ENCODE data around the gene CASZ1. TPM values are rescaled to one million over a fixed set of nuclear protein-coding genes. Genes with fewer than 3 reads are reported as not detected.

CASZ1 gene
- total RNA-seq, 1 donor = 0.09 TPM

- no peak for TF ChIP-seq CTCF (IDR thresholded peaks at IDR 0.05; ENCODE audit: insufficient read depth, low read length)
- no peak for DNase-seq (ENCODE audit: low read depth)
- H3K4me3 ChIP-seq (ENCODE audit: low read depth, low read length) = no peak overlapping the region
Observed at GRCh38 chr1:10709646-10710045, 86.8 kb downstream of the CASZ1 start.

GRCh38 chr1:10709165-10709564, 87.3 kb downstream of the CASZ1 start:
- no peak overlapping the region for H3K4me3 ChIP-seq (ENCODE audit: low read depth, low read length)
- DNase-seq (ENCODE audit: low read depth) = no peak
- no peak for TF ChIP-seq CTCF (IDR thresholded peaks at IDR 0.05; ENCODE audit: insufficient read depth, low read length)

- no peak for TF ChIP-seq CTCF (IDR thresholded peaks at IDR 0.05; ENCODE audit: insufficient read depth, low read length)
- DNase-seq (ENCODE audit: low read depth) = no peak
- no peak overlapping the region for H3K4me3 ChIP-seq (ENCODE audit: low read depth, low read length)
Observed at GRCh38 chr1:10708757-10709156, 87.7 kb downstream of the CASZ1 start.

GRCh38 chr1:10707208-10707607, 89.2 kb downstream of the CASZ1 start:
- DNase-seq (ENCODE audit: low read depth) = no peak
- no peak for TF ChIP-seq CTCF (IDR thresholded peaks at IDR 0.05; ENCODE audit: insufficient read depth, low read length)
- no peak overlapping the region for H3K4me3 ChIP-seq (ENCODE audit: low read depth, low read length)

- no peak for DNase-seq (ENCODE audit: low read depth)
- no peak overlapping the region for H3K4me3 ChIP-seq (ENCODE audit: low read depth, low read length)
- TF ChIP-seq CTCF (IDR thresholded peaks at IDR 0.05; ENCODE audit: insufficient read depth, low read length) = no peak
Observed at GRCh38 chr1:10706376-10706913, 90.0 kb downstream of the CASZ1 start.

GRCh38 chr1:10705953-10706352, 90.5 kb downstream of the CASZ1 start:
- no peak overlapping the region for H3K4me3 ChIP-seq (ENCODE audit: low read depth, low read length)
- DNase-seq (ENCODE audit: low read depth) = no peak
- TF ChIP-seq CTCF (IDR thresholded peaks at IDR 0.05; ENCODE audit: insufficient read depth, low read length) = no peak

- DNase-seq (ENCODE audit: low read depth) = no peak
- TF ChIP-seq CTCF (IDR thresholded peaks at IDR 0.05; ENCODE audit: insufficient read depth, low read length) = no peak
- no peak overlapping the region for H3K4me3 ChIP-seq (ENCODE audit: low read depth, low read length)
Observed at GRCh38 chr1:10704368-10704882, 92.0 kb downstream of the CASZ1 start.
